Activated CD4-positive, alpha-beta T cell treated with anti-CD3 and anti-CD28 coated beads for 24 hours (primary cell): ENCODE results near the gene USP5.

ENCODE experiments used
- DNase-seq, 2 donors: peaks; one replicate each; pipeline ENCODE4 v3.0.0-alpha.2; 2020; ENCODE audit warnings: low read depth in 2 of 2

USP5 gene

DNA sequence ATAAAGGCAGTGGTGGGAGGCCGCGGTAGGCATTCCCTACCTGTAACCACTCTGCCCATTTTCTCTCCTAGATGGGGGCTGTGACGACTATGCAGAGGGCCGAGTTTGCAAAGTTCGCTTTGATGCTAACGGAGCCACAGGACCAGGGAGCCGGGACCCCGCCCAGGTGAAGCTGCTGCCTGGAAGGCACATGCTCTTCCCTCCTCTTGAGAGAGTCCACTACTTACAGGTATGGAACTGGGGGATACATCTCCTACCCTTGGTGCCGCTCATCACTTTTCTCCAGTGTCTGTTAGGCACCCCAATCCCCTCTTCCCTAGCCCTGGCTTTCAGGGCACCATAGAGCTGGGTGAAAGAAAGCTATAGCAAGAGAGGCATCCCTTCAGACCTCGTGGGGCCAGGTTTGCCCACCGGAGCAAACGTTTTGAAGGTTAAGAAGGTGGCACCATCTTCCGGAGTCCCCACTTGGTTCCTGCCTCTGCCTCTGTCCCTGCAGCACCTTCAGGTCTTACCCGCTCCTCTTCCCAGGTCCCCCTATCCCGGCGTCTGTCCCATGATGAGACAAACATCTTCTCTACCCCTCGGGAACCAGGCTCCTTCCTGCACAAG lies 25.7 kb upstream of the USP5 start:
- no peak for DNase-seq

GRCh38 chr12:6826734-6827436 lies 25.1 kb upstream of the USP5 start:
- DNase-seq: no peak

DNA sequence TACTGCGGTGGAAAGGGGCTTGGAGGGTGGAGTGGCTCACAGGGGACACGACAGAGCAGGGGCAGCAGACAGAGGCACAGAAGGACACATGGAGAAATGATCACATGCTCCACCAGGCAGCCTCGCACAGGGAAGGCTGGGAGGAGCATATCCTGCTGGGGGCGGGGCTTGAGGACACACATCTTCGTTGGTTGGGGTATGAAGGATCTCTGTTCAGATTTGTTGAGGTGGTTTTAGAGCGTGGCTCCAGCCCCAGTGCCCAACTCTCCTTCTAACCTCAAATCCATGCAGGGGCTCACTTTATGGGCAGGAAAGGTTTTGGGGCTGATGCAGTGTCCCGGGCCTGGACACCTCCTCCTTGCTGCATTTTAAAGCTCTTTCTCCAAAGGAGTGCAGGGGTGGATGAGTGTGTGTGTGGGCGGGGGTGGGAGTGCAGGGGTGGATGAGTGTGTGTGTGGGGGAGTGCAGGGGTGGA lies 24.5 kb upstream of the USP5 start:
- peak; percentile 39 to 61 for DNase-seq

- no peak for DNase-seq
Measured at GRCh38 chr12:6827982-6828780, 23.8 kb upstream of the USP5 start, which contains the start of gene P3H3. Gene P3H3 (plus strand): TSS chr12:6828407. CDS start chr12:6828441, 34 bp downstream.

GRCh38 chr12:6828781-6829535 lies 23.0 kb upstream of the USP5 start:
- no peak for DNase-seq

DNA sequence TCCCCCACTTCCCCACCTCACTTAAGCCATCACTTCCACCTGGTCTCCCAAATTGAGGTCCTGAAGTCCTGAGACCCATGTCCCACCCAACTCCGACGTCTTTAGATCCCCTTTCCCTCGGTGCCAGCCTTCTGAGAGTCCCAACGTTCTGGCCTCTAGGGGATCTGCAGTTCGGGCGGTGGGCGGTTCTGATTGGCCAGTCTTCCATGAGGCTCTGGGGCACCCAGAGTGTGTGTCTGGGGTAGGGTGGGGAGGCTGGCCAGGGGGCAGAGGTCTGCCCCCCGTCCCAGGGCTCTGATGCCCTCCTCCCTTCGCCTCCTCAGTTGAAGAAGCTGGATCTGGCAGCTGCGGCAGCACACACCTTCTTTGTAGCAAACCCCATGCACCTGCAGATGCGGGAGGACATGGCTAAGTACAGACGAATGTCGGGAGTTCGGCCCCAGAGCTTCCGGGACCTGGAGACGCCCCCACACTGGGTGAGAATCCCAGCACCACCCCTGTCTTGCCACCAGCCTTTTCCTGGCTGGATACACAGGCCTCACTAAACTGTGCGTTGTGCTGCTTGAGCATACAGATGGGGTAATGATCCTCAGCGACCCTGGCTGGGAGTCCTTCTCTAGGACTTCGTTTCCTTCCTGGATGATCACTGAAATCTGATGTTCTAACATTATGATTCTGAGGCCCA lies 22.3 kb upstream of the USP5 start:
- DNase-seq: no peak

GRCh38 chr12:6830286-6830890 lies 21.6 kb upstream of the USP5 start:
- no peak for DNase-seq

GRCh38 chr12:6830999-6831398 lies 21.0 kb upstream of the USP5 start:
- no peak for DNase-seq

DNA sequence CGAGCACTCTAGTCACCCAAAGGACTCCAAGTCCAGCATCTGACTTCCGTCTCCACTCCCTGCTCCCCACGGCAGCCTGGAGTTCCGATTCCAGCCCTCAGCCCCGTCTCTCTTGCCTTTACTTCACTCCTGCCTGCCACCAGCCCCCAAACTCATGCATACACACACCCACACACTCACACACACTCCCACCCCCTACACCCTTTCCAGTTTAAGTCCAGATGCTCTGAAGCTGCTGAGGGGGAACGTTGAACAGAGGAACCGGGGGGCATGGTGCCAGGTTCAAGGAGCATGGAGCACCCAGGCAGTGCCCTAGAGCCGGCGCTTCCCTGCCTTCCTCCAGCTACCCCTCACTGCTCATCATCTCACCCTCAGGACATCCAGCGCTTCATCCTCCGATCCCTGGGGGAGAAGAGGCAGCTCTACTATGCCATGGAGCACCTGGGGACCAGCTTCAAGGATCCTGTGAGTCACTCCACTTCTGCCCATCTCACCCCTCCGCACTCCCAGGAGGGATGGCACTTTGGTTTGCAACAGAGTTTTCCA lies 20.4 kb upstream of the USP5 start:
- no peak for DNase-seq

DNA sequence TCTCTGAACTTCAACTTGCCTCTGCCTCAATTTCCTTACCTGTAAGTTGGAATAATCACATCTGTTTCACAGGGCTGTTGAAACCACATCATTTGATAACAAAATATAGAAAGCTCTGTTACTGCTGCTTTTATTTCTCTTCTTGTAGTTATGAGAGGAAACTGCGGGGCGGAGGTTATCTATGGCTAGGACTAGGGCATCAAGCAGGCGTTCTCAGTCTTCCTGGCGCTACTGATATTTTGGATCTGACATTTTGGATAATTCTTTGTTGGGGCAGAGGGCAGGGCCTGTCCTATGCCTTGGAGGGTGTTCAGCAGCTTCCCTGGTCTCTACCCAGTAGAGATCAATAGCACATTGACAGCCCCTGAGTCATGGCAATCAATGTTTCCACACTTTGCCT lies 19.8 kb upstream of the USP5 start:
- DNase-seq: no peak

GRCh38 chr12:6833189-6833890 lies 18.6 kb upstream of the USP5 start:
- DNase-seq: no peak

DNA sequence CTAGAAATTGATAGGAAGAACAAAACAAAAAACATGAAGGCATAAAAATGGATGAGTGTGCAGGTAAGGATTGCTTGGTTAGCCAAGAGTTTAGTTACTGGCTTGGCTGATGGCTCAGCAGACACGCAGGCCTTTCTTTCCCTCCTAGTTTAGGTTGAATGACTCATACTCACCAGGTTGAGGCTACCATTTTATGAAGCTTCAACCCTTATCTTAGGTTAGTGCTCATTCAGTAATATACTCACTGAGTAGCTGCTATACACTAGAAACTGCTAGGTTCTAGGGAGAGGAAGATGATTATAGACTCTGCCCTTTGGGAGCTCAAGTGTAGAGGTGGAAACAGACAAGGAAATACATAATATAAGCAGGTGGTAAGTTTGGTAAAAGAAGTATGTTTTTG lies 17.7 kb upstream of the USP5 start:
- no peak for DNase-seq

GRCh38 chr12:6834873-6835272 lies 17.1 kb upstream of the USP5 start:
- no peak for DNase-seq

DNA sequence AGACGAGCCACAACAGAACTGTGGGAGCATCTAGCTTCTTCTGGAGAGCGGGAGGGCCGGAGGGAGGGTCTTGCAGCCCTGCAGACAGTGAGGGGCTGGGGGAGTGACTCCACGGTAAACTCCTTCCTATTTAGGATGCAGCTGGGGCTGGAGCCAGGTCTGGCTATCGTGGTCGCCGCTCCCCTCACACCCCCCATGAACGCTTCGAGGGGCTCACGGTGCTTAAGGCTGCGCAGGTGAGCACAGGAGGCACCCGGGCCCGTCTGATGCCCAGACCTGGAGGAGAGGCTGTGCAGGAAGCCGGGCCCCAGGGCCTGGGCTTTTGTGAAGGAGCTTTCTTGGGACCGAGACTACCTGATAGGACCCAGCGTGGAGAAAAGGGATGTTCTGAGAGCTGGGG lies 15.1 kb upstream of the USP5 start:
- DNase-seq: no peak

DNA sequence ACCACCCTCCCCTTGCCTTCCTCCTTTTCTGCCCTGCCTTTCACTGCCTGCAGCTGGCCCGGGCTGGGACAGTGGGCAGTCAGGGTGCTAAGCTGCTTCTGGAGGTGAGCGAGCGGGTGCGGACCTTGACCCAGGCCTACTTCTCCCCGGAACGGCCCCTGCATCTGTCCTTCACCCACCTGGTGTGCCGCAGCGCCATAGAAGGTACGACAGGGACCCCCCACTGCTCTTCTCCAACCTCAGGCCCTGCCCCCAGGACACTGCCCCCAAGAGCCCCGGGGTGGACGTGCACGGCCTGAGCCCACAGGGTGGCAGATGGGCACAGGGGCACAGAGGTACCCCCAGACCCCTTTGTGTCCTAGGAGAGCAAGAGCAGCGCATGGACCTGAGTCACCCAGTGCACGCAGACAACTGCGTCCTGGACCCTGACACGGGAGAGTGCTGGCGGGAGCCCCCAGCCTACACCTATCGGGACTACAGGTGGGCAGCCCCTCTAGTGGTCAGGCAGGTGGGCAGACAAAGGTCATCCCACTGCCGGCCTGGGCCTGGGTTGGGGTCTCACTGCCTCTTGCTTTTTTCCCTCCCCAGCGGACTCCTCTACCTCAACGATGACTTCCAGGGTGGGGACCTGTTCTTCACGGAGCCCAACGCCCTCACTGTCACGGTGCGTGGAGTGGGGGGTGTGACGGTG lies 14.4 kb upstream of the USP5 start:
- no peak for DNase-seq

DNA sequence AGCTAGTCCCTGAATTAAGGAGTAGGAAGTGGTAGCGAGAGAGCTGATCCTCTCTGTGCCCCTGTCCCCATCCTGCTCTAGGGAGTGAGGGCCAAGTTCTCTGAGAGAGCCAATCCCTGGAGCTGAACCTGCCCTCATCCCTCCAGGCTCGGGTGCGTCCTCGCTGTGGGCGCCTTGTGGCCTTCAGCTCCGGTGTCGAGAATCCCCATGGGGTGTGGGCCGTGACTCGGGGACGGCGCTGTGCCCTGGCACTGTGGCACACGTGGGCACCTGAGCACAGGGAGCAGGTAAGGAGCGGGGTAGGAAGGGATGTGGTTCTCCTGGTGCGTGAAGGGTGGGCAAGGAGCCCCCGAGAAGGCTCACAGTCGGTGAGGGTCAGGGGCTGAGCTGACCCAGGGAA lies 13.1 kb upstream of the USP5 start:
- no peak for DNase-seq

DNA sequence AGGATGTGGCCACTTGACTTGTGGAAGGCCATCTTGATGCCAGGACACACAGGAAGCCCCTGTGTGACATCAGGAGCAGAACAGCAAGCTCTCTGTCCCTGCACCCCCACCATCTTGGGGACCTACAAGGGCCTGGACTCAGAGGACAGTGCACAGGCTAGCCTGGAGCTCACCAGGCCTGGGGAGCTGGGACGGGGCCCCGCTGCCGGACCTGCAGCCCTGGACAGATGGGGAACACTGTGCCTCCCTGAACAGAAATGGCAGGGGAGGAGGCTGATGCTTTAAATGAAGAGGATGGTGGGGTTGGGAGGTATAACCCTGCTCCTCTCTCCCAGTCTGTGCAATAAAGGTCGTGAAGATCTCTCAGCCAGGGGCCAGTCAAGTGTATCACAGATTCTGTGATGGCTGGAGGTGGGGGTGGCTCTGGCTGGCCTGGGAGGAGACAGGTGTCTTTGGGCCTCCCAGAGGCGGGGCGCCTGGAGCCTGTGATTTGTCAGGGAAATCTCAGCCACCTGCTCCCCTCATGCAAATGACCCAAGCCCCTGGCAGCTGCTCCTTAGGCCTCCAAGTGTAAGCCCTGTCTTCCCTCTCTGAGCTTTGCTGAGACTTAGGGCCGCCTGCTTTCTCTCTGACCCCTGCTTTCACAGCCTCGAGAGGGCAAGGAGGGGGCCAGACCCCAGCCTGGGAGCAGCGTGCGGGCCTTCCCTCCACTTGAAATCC lies 12.3 kb upstream of the USP5 start:
- no peak for DNase-seq

- DNase-seq: no peak
Measured at GRCh38 chr12:6840330-6840729, 11.6 kb upstream of the USP5 start.
